ENCODE data around the gene CLCNKB. TPM values are rescaled to one million over a fixed set of nuclear protein-coding genes. Genes with fewer than 3 reads are reported as not detected.
A peak's percentile ranks its signal among the peaks of the same experiment; 100 is the strongest.

CLCNKB gene
- total RNA-seq, 2 donors from 2014 or later, result 0.12 TPM; not detected in 1

DNA sequence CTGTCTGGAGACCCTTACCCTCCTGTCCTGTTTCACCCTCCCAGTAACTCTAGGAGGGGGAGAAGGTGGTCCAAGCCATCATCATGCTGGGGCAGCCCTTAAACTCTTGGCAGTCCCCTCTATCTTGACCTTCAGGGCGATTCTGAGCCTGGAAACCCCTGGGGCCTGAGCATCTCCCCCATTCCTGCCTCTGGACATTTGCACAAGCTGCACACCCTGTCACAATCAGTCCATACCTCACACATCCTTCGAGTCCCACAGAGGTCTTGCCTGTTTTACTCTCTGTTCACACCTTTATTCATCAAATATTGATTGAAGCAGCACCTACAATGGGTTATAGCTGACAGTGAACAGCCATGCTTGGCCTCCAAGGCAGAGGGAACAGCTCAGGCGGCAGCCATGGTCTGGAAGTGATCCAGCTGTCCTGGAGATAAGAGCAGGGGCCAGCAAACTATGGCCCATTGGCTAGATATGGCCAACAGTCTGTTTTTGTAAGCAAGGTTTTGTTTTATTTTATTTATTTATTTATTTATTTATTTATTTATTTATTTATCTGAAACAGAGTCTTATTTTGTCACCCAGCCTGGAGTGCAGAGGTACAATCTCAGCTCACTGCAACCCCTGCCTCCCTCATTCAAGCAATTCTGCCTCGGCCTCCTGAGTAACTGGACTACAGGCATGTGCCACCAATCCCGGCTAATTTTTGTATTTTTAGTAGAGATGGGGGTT, 37.0 kb downstream of the CLCNKB start:
- Histone ChIP-seq H3K4me3 (no peak overlapping the region), H3K4me1 (peaks cover 7% of the 10 kb centered on the region), H3K9ac (ENCODE audit: low read depth in 2 of 2, low read length in 2 of 2) (no peak overlapping the region), H3K9me3 (no peaks in the 10 kb centered on the region), H3K27me3 (no peaks in the 10 kb centered on the region), H3K36me3 (no peaks in the 10 kb centered on the region), H3K27ac (no peak overlapping the region)
- no peak for DNase-seq
- intact Hi-C loops (cut with DNase I), result loop anchor here (5.0 kb wide), 1 partner anchor 62 kb away; no protein-coding TSS in a partner anchor
- TF ChIP-seq CTCF (IDR thresholded peaks at IDR 0.05), result no peak

DNA sequence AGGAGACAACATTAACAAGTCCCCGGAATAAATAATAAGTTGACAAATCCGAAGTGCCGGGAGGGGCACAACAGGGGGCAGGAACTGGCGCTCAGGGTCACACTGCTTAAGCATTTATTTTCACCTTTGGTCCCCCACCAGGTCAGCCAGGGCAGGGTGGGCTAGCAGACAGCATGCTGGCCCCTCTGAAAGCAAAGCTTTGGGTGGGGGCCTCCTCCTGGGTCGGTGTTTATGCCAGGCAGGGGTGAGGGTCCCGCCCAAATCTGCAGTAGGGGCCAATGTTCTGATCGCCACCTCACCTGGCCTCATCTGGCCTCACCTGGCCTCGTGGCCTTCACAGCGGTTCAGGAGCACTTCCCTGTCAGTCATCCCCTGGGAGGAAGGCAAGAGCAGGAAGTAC, 38.1 kb downstream of the CLCNKB start:
- TF ChIP-seq CTCF (IDR thresholded peaks at IDR 0.05), result no peak
- no peak overlapping the region for H3K9ac ChIP-seq (ENCODE audit: low read depth in 2 of 2, low read length in 2 of 2)
- intact Hi-C loops (cut with DNase I), result loop anchor here (5.0 kb wide), 1 partner anchor 61 kb away; no protein-coding TSS in a partner anchor

GRCh38 chr1:16082283-16083038, 38.9 kb downstream of the CLCNKB start:
- Histone ChIP-seq H3K27ac (no peak overlapping the region), H3K27me3 (no peaks in the 10 kb centered on the region), H3K4me1 (peaks cover 7% of the 10 kb centered on the region), H3K9ac (ENCODE audit: low read depth in 2 of 2, low read length in 2 of 2) (peak overlapping the region; percentile 6 to 30), H3K9me3 (no peaks in the 10 kb centered on the region), H3K4me3 (no peak overlapping the region), H3K36me3 (no peaks in the 10 kb centered on the region)
- intact Hi-C loops (cut with DNase I), result loop anchor here (5.0 kb wide), 1 partner anchor 60 kb away; no protein-coding TSS in a partner anchor
- TF ChIP-seq CTCF (IDR thresholded peaks at IDR 0.05), result peak; percentile 80
- peak; percentile 86 for DNase-seq

More for the DNA sequence above, 38.1 kb downstream of the CLCNKB start:
- Histone ChIP-seq H3K27ac (no peak overlapping the region), H3K4me3 (no peak overlapping the region), H3K27me3 (no peaks in the 10 kb centered on the region), H3K9me3 (no peaks in the 10 kb centered on the region), H3K4me1 (peaks cover 7% of the 10 kb centered on the region), H3K36me3 (no peaks in the 10 kb centered on the region)
- no peak for DNase-seq

GRCh38 chr1:16083486-16083885, 39.9 kb downstream of the CLCNKB start:
- intact Hi-C loops (cut with DNase I), result loop anchor here (5.0 kb wide), 1 partner anchor 59 kb away; no protein-coding TSS in a partner anchor
- Histone ChIP-seq H3K36me3 (no peaks in the 10 kb centered on the region), H3K27me3 (no peaks in the 10 kb centered on the region), H3K27ac (no peak overlapping the region), H3K4me3 (no peak overlapping the region), H3K4me1 (peaks cover 7% of the 10 kb centered on the region), H3K9ac (ENCODE audit: low read depth in 2 of 2, low read length in 2 of 2) (peak overlapping the region in 1 of 2 donors; percentile 6), H3K9me3 (no peaks in the 10 kb centered on the region)
- peak; percentile 68 for DNase-seq
- no peak for TF ChIP-seq CTCF (IDR thresholded peaks at IDR 0.05)

DNA sequence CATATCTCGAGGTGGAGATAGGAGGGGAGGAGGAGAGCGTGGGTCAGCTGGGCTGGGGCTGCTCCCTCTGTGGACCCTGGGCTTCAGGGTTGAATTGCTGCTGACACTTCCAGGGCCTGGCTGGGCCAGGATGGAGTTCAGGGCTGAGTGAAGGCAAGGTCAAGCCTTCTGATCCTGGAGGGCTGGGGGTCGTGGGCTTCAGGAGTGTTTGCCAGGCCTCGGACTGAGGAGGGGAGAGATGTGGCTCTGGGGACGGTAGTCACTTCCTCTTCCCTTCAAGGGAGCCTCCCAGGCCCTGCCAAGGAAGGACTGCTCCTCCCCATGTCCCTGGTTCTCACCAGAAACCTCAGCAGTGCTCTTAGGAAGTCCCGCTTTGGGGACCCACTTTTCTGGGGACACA, 41.9 kb downstream of the CLCNKB start:
- H3K4me3 ChIP-seq, result no peak overlapping the region

More for the DNA sequence above, 41.9 kb downstream of the CLCNKB start:
- H3K27me3 ChIP-seq, result no peaks in the 10 kb centered on the region
- no peaks in the 10 kb centered on the region for H3K9me3 ChIP-seq
- no peak for DNase-seq
- no peak overlapping the region for H3K27ac ChIP-seq
- H3K36me3 ChIP-seq, result no peaks in the 10 kb centered on the region
- intact Hi-C loops (cut with DNase I), result no loop called here
- H3K4me1 ChIP-seq, result peaks cover 7% of the 10 kb centered on the region
- TF ChIP-seq CTCF (IDR thresholded peaks at IDR 0.05), result no peak
- H3K9ac ChIP-seq (ENCODE audit: low read depth in 2 of 2, low read length in 2 of 2), result no peak overlapping the region
